ENCODE results near the gene SRGN. TPM values are rescaled to one million over a fixed set of nuclear protein-coding genes. Genes with fewer than 3 reads are reported as not detected.

SRGN gene
- total RNA-seq, 1 experiment from 2014 or later: not detected

DNA sequence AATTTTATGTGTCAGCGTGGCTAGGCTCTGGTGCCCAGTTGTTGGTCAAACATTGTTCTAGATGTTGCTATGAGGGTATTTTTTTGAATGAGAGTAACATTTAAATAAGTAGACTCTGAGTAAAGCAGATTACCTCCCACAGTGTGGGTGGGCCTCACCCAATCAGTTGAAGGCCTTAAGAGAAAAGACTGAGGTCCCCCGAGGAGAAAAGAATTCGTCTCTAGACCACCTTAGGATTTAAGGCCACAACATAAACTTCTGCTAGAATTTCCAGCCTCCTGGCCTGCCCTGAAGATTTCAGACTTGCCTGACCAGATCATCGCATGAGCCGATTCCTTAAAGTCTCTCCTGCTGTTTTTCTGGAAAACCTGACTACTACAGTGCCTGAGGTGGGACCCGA lies 45.1 kb upstream of the SRGN start:
- POLR2A ChIA-PET: no interaction called here
- TF ChIP-seq, protein P1, sequence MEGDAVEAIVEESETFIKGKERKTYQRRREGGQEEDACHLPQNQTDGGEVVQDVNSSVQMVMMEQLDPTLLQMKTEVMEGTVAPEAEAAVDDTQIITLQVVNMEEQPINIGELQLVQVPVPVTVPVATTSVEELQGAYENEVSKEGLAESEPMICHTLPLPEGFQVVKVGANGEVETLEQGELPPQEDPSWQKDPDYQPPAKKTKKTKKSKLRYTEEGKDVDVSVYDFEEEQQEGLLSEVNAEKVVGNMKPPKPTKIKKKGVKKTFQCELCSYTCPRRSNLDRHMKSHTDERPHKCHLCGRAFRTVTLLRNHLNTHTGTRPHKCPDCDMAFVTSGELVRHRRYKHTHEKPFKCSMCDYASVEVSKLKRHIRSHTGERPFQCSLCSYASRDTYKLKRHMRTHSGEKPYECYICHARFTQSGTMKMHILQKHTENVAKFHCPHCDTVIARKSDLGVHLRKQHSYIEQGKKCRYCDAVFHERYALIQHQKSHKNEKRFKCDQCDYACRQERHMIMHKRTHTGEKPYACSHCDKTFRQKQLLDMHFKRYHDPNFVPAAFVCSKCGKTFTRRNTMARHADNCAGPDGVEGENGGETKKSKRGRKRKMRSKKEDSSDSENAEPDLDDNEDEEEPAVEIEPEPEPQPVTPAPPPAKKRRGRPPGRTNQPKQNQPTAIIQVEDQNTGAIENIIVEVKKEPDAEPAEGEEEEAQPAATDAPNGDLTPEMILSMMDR (IDR thresholded peaks at IDR 0.05; ENCODE audit: insufficient read depth in 1 of 2, low read depth in 1 of 2, low read length in 1 of 2, severe bottlenecking in 1 of 2, unreplicated experiment in 1 of 2): no peak
- Histone ChIP-seq H3K27me3 (replicated peaks; ENCODE audit: control insufficient read depth, insufficient read depth, low read length) (no peaks in the 10 kb centered on the region), H3K4me3 (ENCODE audit: low read depth, low read length) (no peak overlapping the region), H3K9me3 (no peaks in the 10 kb centered on the region; the same call in 1 of the 2 replicates), H3K4me1 (no peaks in the 10 kb centered on the region), H3K36me3 (ENCODE audit: control insufficient read depth, insufficient read depth, low read length) (no peaks in the 10 kb centered on the region)
- no peak for DNase-seq
- no TSS peak for BruUV-seq (replicated peaks)
- H3K4me1 Mint-ChIP-seq (ENCODE audit: low read depth, unreplicated experiment): no peaks in the 10 kb centered on the region
- no peaks in the 10 kb centered on the region for H3K36me3 Mint-ChIP-seq (ENCODE audit: insufficient read depth, unreplicated experiment)
- intact Hi-C loops (cut with micrococcal nuclease; ENCODE audit: unreplicated experiment): no loop called here
- H3K27me3 Mint-ChIP-seq (ENCODE audit: insufficient read depth, unreplicated experiment): no peaks in the 10 kb centered on the region
- no peaks in the 10 kb centered on the region for H3K9me3 Mint-ChIP-seq (ENCODE audit: unreplicated experiment)
- no peak overlapping the region for H3K4me3 Mint-ChIP-seq (ENCODE audit: unreplicated experiment)
- CTCF ChIA-PET: no interaction called here
- H3K27ac Mint-ChIP-seq (ENCODE audit: unreplicated experiment): no peak overlapping the region

DNA sequence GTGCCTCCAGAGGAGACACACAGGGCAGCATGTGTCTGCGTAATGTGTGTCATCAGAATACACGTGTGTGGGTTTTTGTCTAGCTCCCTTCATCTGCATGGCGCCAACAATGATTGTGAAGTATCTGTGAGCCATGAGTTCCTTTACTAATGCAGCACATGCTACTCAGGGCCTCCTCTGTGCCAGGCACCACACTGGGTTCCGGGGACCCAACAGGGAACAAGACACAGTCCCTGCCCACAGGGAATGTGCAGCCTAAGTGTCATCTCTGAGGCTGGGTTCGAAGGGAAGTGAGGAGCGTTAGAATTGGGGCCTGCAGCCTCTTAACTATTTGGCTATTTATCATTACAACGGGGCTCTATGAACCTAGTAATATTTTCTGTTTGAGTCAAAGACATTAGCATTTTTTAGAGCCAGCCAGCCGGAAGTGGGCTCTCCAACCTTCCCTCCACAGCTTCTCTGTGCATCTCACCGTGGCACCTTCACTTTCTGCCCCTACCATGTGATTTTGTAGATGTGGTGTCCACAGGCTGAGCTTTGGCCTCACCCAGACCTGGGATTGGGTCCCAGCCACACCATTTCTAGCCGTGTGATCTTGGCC lies 43.9 kb upstream of the SRGN start:
- H3K4me1 ChIP-seq: no peaks in the 10 kb centered on the region
- Mint-ChIP-seq H3K27me3 (ENCODE audit: insufficient read depth, unreplicated experiment) (no peaks in the 10 kb centered on the region), H3K4me3 (ENCODE audit: unreplicated experiment) (no peak overlapping the region), H3K4me1 (ENCODE audit: low read depth, unreplicated experiment) (no peaks in the 10 kb centered on the region), H3K27ac (ENCODE audit: unreplicated experiment) (no peak overlapping the region), H3K36me3 (ENCODE audit: insufficient read depth, unreplicated experiment) (no peaks in the 10 kb centered on the region), H3K9me3 (ENCODE audit: unreplicated experiment) (no peaks in the 10 kb centered on the region)
- BruUV-seq (replicated peaks): no TSS peak
- H3K4me3 ChIP-seq (ENCODE audit: low read depth, low read length): no peak overlapping the region
- ChIA-PET CTCF (no interaction called here), POLR2A (interaction anchor here (0.5 kb wide), 1 partner anchor 34 kb away, joined by 13 read pairs; no protein-coding TSS in a partner anchor)
- TF ChIP-seq, protein P1 (IDR thresholded peaks at IDR 0.05; ENCODE audit: insufficient read depth in 1 of 2, low read depth in 1 of 2, low read length in 1 of 2, severe bottlenecking in 1 of 2, unreplicated experiment in 1 of 2): no peak
- H3K27me3 ChIP-seq (replicated peaks; ENCODE audit: control insufficient read depth, insufficient read depth, low read length): no peaks in the 10 kb centered on the region
- H3K36me3 ChIP-seq (ENCODE audit: control insufficient read depth, insufficient read depth, low read length): no peaks in the 10 kb centered on the region
- DNase-seq: no peak
- intact Hi-C loops (cut with micrococcal nuclease; ENCODE audit: unreplicated experiment): no loop called here
- H3K9me3 ChIP-seq: no peaks in the 10 kb centered on the region; the same call in 1 of the 2 replicates

DNA sequence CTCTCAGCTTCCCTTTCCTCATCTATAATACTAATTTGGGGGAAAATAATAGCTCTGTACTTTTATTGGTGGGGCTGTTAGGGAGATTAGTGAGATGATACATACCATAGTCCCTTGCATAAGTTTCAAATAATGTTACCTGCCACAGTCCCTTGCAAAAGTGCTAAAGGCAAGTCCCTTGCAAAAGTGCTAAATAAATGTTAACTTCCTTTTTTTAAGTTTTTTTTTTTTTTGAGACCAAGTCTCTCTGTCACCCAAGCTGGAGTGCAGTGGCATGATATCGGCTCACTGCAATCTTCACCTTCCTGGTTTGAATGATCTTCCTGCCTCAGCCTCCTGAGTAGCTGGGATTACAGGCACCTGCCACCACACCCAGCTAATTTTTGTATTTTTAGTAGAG lies 43.4 kb upstream of the SRGN start:
- no peak overlapping the region for H3K4me3 ChIP-seq (ENCODE audit: low read depth, low read length)
- H3K9me3 ChIP-seq: no peaks in the 10 kb centered on the region; the same call in 1 of the 2 replicates
- no peaks in the 10 kb centered on the region for H3K4me1 ChIP-seq
- TF ChIP-seq, protein P1 (IDR thresholded peaks at IDR 0.05; ENCODE audit: insufficient read depth in 1 of 2, low read depth in 1 of 2, low read length in 1 of 2, severe bottlenecking in 1 of 2, unreplicated experiment in 1 of 2): no peak
- no peaks in the 10 kb centered on the region for H3K36me3 ChIP-seq (ENCODE audit: control insufficient read depth, insufficient read depth, low read length)
- ChIA-PET POLR2A (interaction anchor here (0.5 kb wide), 1 partner anchor 34 kb away, joined by 13 read pairs; no protein-coding TSS in a partner anchor), CTCF (no interaction called here)
- no peaks in the 10 kb centered on the region for H3K27me3 ChIP-seq (replicated peaks; ENCODE audit: control insufficient read depth, insufficient read depth, low read length)
- BruUV-seq (replicated peaks): no TSS peak
- no peak for DNase-seq
- intact Hi-C loops (cut with micrococcal nuclease; ENCODE audit: unreplicated experiment): no loop called here
- Mint-ChIP-seq H3K9me3 (ENCODE audit: unreplicated experiment) (no peaks in the 10 kb centered on the region), H3K4me3 (ENCODE audit: unreplicated experiment) (no peak overlapping the region), H3K27me3 (ENCODE audit: insufficient read depth, unreplicated experiment) (no peaks in the 10 kb centered on the region), H3K36me3 (ENCODE audit: insufficient read depth, unreplicated experiment) (no peaks in the 10 kb centered on the region), H3K4me1 (ENCODE audit: low read depth, unreplicated experiment) (no peaks in the 10 kb centered on the region), H3K27ac (ENCODE audit: unreplicated experiment) (no peak overlapping the region)

All from Caco-2 (cell line).